Colonic mucosa (tissue), 4 donors: ENCODE data around the gene GZMA. TPM values are rescaled to one million over a fixed set of nuclear protein-coding genes. Genes with fewer than 3 reads are reported as not detected.

Experiments used
- DNase-seq: peaks from one replicate; pipeline ENCODE4 v3.0.0-alpha.2; 2020
- H3K27ac ChIP-seq: fragments of 200-600 bp; one replicate; pipeline ENCODE4 v1.8.0; 2021
- H3K27me3 ChIP-seq: fragments of 200-600 bp; one replicate; pipeline ENCODE4 v1.8.0; 2021
- H3K36me3 ChIP-seq: fragments of 200-600 bp; one replicate; pipeline ENCODE4 v1.8.0; 2021
- H3K4me1 ChIP-seq: fragments of 200-600 bp; one replicate; pipeline ENCODE4 v1.8.0; 2021; ENCODE audit warnings: mild to moderate bottlenecking
- H3K4me3 ChIP-seq: fragments of 200-600 bp; one replicate; pipeline ENCODE4 v1.8.0; 2021
- H3K9ac ChIP-seq, 2 donors: one replicate each; pipeline ENCODE4 v1.7.0; 2013; ENCODE audit warnings: control low read depth in 2 of 2, low read depth in 2 of 2, low read length in 2 of 2
- H3K9me3 ChIP-seq: fragments of 200-600 bp; one replicate; pipeline ENCODE4 v1.8.0; 2021
- intact Hi-C: fragments of 100-400 bp; cut with DNase I; formaldehyde crosslinking; loops from one replicate; pipeline ENCODE4 v1.14.1; 2022
- total RNA-seq, 2 donors: library from RNA; stranded (reverse); fragmentation: NEBNext Ultra II Directional in 1 of 2; extraction: Animal tissue kit (Norgen Biotek cat#: 25700) in 1 of 2; gene quantifications; one replicate each; pipeline ENCODE4 v1.2.1, GENCODE V29; 2021
- TF ChIP-seq, protein P1 (sequence below): fragments of 200-600 bp; IDR thresholded peaks from one replicate; pipeline ENCODE4 v1.8.0; 2022; ENCODE audit warnings: antibody characterized with exemption, mild to moderate bottlenecking
- donor health status: healthy.
- donor health status: DM: no; HTN: no; CAD: no.
- donor health status: DM: no; HTN: no; CAD: no.

GZMA gene
- total RNA-seq, 2 donors from 2014 or later, result 2.0 to 5.7 TPM

DNA sequence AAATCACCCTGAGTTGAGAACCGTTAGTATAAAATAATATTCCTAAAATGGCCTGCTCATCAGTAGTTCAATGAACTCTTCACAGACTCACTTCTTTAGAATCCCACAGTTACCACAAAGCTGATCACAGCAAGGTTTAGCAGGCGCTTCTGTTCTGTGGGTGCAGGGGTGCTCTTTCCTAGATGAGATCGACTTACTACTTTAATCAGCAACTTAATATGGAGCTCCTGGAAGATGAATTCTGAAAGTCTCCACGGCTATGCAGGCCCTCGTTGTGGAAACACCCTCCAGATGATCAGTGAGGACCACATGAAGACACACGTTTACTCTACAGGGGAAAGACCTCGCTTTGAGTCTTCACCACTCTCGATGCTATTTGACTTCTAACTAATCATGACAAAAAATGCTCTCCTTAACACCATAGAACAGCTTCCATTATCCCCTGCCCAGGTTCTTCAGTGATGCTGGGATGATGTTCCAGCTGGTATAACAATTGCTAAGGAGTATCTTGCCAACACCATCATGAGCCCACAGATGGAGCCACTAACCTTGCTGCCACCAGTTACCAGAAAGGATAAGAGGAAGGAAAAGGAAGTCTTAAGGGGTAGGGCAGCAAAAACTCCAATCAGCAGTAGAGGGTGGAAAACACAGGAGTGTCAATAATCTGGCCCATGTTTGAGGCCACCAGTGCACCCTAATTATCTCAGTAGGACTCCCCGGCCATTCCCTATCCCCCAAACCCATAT is 39.7 kb downstream of the GZMA start:
- no peak for DNase-seq
- TF ChIP-seq, protein P1, sequence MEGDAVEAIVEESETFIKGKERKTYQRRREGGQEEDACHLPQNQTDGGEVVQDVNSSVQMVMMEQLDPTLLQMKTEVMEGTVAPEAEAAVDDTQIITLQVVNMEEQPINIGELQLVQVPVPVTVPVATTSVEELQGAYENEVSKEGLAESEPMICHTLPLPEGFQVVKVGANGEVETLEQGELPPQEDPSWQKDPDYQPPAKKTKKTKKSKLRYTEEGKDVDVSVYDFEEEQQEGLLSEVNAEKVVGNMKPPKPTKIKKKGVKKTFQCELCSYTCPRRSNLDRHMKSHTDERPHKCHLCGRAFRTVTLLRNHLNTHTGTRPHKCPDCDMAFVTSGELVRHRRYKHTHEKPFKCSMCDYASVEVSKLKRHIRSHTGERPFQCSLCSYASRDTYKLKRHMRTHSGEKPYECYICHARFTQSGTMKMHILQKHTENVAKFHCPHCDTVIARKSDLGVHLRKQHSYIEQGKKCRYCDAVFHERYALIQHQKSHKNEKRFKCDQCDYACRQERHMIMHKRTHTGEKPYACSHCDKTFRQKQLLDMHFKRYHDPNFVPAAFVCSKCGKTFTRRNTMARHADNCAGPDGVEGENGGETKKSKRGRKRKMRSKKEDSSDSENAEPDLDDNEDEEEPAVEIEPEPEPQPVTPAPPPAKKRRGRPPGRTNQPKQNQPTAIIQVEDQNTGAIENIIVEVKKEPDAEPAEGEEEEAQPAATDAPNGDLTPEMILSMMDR, result no peak
- intact Hi-C loops, result loop anchor here (10.0 kb wide), 2 partner anchors 197 to 627 kb away; partner anchors contain the start of gene SNX18
- Histone ChIP-seq H3K36me3 (no peaks in the 10 kb centered on the region), H3K4me1 (no peaks in the 10 kb centered on the region), H3K4me3 (no peak overlapping the region), H3K27ac (no peak overlapping the region), H3K9me3 (no peaks in the 10 kb centered on the region), H3K9ac (no peak overlapping the region), H3K27me3 (no peaks in the 10 kb centered on the region)

DNA sequence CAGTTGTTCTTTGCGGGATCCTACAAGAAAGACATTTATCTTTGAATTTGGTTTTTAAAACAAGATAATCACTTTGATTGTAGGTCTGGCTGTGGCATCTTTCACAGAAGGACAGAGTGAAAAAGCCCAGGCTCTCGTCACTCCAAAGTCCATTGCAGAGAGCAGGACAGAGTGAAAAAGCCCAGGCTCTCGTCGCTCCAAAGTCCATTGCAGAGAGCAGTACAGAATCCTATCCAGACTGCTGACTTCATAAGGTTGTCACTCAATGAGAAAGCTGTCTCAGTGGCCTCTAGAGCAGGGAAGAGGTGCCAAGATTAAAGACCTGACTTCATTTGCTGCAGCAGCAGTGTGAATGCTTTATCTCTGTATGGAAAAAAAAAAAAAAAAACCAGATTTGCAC is 41.2 kb downstream of the GZMA start:
- DNase-seq, result no peak
- TF ChIP-seq, protein P1, result no peak
- intact Hi-C loops, result loop anchor here (10.0 kb wide), 2 partner anchors 199 to 629 kb away; partner anchors contain the start of gene SNX18

DNA sequence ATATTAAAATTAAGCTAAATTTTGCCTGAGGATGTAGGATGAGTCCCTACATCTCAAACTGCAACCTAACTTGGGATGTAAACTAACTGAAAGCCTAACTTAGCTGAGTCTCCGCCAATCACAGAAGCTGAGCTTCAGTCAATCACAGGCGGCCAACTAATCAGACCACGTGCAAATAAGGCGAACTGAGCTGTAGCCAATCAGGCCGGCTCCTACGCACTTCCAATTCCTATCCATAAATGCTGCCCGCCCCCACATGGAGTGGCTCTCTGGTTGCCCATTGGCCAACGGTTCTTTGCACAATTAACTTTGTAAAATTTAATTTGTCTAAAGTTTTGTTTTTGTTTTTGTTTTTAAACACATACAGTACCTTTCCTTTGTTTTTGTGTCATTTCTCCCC is 43.6 kb downstream of the GZMA start:
- no peaks in the 10 kb centered on the region for H3K9me3 ChIP-seq
- no peak for DNase-seq
- no peaks in the 10 kb centered on the region for H3K4me1 ChIP-seq
- no peak overlapping the region for H3K27ac ChIP-seq
- H3K4me3 ChIP-seq, result no peak overlapping the region
- TF ChIP-seq, protein P1, result no peak
- no peak overlapping the region for H3K9ac ChIP-seq
- no peaks in the 10 kb centered on the region for H3K27me3 ChIP-seq
- no peaks in the 10 kb centered on the region for H3K36me3 ChIP-seq
- intact Hi-C loops, result loop anchor here (10.0 kb wide), 2 partner anchors 201 to 631 kb away; partner anchors contain the start of gene SNX18

More for the DNA sequence above, 41.2 kb downstream of the GZMA start:
- Histone ChIP-seq H3K4me1 (no peaks in the 10 kb centered on the region), H3K36me3 (no peaks in the 10 kb centered on the region), H3K27ac (no peak overlapping the region), H3K9ac (no peak overlapping the region), H3K4me3 (no peak overlapping the region), H3K27me3 (no peaks in the 10 kb centered on the region), H3K9me3 (no peaks in the 10 kb centered on the region)

DNA sequence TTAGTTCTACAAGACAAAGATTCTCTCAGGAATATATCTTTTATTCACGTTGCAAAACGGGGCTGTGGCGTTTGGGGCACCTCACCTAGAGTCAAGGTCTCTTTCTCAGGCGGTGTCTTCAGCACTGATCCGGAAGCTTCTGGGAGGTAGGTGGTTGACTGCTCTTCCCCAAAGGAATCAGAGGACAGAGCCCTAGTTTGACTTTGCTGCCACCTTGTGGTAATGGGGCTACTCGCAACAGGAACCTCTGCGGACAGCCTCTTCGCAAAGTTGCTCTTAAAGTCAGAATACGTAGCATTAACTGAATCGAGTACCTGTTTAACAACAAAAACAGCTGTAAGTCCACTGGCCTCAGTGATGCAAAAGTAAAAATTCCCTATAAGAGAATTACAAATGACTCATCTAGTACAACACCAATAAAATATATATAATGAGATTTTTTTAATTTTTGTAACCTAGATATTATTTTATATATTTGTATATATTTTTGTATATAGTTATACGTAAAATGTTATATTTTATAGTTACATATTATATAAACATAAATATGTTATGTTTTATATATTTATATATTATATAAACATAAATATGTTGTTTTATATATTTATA is 44.2 kb downstream of the GZMA start:
- intact Hi-C loops, result loop anchor here (10.0 kb wide), 2 partner anchors 202 to 632 kb away; partner anchors contain the start of gene SNX18
- Histone ChIP-seq H3K9ac (no peak overlapping the region), H3K4me3 (no peak overlapping the region), H3K27me3 (no peaks in the 10 kb centered on the region), H3K36me3 (no peaks in the 10 kb centered on the region), H3K4me1 (no peaks in the 10 kb centered on the region), H3K27ac (no peak overlapping the region), H3K9me3 (no peaks in the 10 kb centered on the region)
- DNase-seq, result peak; percentile 82
- TF ChIP-seq, protein P1, result peak; percentile 90

DNA sequence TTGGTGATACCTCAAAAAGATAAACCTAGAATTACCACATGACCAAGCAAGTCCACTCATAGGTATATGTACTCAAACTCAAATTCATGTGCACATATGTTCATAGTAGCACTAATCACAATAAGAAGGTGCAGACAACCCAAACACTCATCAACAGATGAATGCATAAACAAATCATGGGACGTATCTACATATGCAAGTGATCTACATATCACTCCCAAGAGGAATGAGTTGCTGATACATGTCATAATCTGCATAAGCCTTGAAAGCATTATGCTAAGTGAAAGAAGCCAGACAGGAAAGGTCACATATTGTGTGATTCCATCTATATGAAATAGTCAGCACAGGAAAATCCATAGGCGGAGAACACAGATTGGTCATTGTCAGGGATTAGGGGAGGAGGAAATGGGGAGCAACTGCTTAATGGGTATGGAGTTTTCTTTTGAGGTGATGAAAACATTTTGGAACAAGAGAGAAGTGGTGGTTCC is 46.9 kb downstream of the GZMA start:
- no peak for DNase-seq
- TF ChIP-seq, protein P1, result no peak
- Histone ChIP-seq H3K9me3 (no peaks in the 10 kb centered on the region), H3K9ac (no peak overlapping the region), H3K36me3 (no peaks in the 10 kb centered on the region), H3K27ac (no peak overlapping the region), H3K4me1 (no peaks in the 10 kb centered on the region), H3K27me3 (no peaks in the 10 kb centered on the region), H3K4me3 (no peak overlapping the region)
- intact Hi-C loops, result loop anchor here (10.0 kb wide), 2 partner anchors 205 to 635 kb away; partner anchors contain the start of gene SNX18
